H1 (cell line): ENCODE measurements around the gene ZNF511.

ENCODE experiments used
- E2F6 ChIP-seq: IDR thresholded peaks from 2 replicates; pipeline ENCODE4 v1.6.1; 2012; ENCODE audit warnings: inconsistent platforms
- EP300 ChIP-seq, 2 experiments: IDR thresholded peaks; 1 replicate in 1 of 2; 2 replicates in 1 of 2; pipeline ENCODE4 v1.6.1; 2011 to 2012; ENCODE audit warnings: low read depth in 2 of 2, low read length in 2 of 2, mild to moderate bottlenecking in 2 of 2, borderline replicate concordance in 1 of 2, inconsistent platforms in 1 of 2, moderate library complexity in 1 of 2
- EZH2 ChIP-seq: fragments of 200-600 bp; sonication (generic); IDR thresholded peaks from 2 replicates; pipeline ENCODE4 v1.7.1; 2012; ENCODE audit warnings: low read depth, mild to moderate bottlenecking, moderate library complexity, low read length, inconsistent platforms; ENCODE audit not compliant: severe bottlenecking
- HDAC2 ChIP-seq, 2 experiments: fragments of 300-600 bp in 1 of 2; sonication (generic) in 1 of 2; IDR thresholded peaks; 2 replicates each; pipeline ENCODE4 v1.6.1; 2011 to 2012; ENCODE audit warnings: low read depth in 2 of 2, low read length in 2 of 2, mild to moderate bottlenecking in 2 of 2, moderate library complexity in 2 of 2, borderline replicate concordance in 1 of 2, inconsistent platforms in 1 of 2
- POLR2A ChIP-seq, 2 experiments: IDR thresholded peaks; 1 replicate in 1 of 2; 2 replicates in 1 of 2; pipeline ENCODE4 v1.6.1; 2011; ENCODE audit warnings: low read depth in 2 of 2, low read length in 2 of 2, mild to moderate bottlenecking in 2 of 2; ENCODE audit errors: control extremely low read depth in 1 of 2
- POLR2AphosphoS5 ChIP-seq: IDR thresholded peaks from 2 replicates; pipeline ENCODE4 v1.6.1; 2011; ENCODE audit warnings: low read depth, low read length
- POU5F1 ChIP-seq: IDR thresholded peaks from 2 replicates; pipeline ENCODE4 v1.6.1; 2011; ENCODE audit warnings: low read depth, mild to moderate bottlenecking, low read length, moderate library complexity
- RFX5 ChIP-seq: IDR thresholded peaks from 2 replicates; pipeline ENCODE4 v1.6.1; 2011; ENCODE audit warnings: low read depth, low read length, improper control_type of control experiment, borderline replicate concordance
- SIN3A ChIP-seq, 2 experiments: IDR thresholded peaks in 1 of 2; conservative IDR thresholded peaks in 1 of 2; 2 replicates each; pipeline ENCODE4 v1.6.1; 2011 to 2012; ENCODE audit warnings: low read length in 2 of 2, improper control_type of control experiment in 1 of 2, low read depth in 1 of 2, mild to moderate bottlenecking in 1 of 2
- SUZ12 ChIP-seq: fragments of 200-600 bp; sonication (generic); IDR thresholded peaks from 2 replicates; pipeline ENCODE4 v1.6.1; 2012; ENCODE audit warnings: mild to moderate bottlenecking, inconsistent platforms, low read length, moderate library complexity, mixed read lengths
- TF ChIP-seq, protein P1 (sequence below): IDR thresholded peaks from 2 replicates; pipeline ENCODE4 v1.6.1; 2011; ENCODE audit warnings: low read length, improper control_type of control experiment
- TF ChIP-seq, protein P2 (sequence below), 3 experiments: IDR thresholded peaks; 1 replicate in 2 of 3; 2 replicates in 1 of 3; pipeline versions ENCODE4 v1.5.1 to v1.6.1; 2011; ENCODE audit warnings: low read length in 3 of 3, mild to moderate bottlenecking in 3 of 3, inconsistent platforms in 2 of 3, low read depth in 1 of 3, moderate library complexity in 1 of 3; ENCODE audit not compliant: insufficient read depth in 1 of 3; ENCODE audit errors: control extremely low read depth in 1 of 3

- TF ChIP-seq RFX5 (no peak), EP300 (IDR thresholded peaks at IDR 0.05; ENCODE audit: borderline replicate concordance in 1 of 2, low read depth in 2 of 2, low read length in 2 of 2) (no peak), POLR2A (IDR thresholded peaks at IDR 0.05; ENCODE audit: control extremely low read depth in 1 of 2, low read depth in 2 of 2, low read length in 2 of 2) (no peak), POU5F1 (no peak), HDAC2 (IDR thresholded peaks at IDR 0.05; ENCODE audit: borderline replicate concordance in 1 of 2, low read depth in 2 of 2, low read length in 2 of 2) (no peak), EZH2 (no peak), SIN3A (conservative IDR thresholded peaks at IDR 0.05 in 1 of 2, IDR thresholded peaks at IDR 0.05 in 1 of 2; ENCODE audit: low read depth in 1 of 2, low read length in 2 of 2) (no peak), E2F6 (no peak), SUZ12 (no peak), POLR2AphosphoS5 (no peak)
- TF ChIP-seq, protein P1, sequence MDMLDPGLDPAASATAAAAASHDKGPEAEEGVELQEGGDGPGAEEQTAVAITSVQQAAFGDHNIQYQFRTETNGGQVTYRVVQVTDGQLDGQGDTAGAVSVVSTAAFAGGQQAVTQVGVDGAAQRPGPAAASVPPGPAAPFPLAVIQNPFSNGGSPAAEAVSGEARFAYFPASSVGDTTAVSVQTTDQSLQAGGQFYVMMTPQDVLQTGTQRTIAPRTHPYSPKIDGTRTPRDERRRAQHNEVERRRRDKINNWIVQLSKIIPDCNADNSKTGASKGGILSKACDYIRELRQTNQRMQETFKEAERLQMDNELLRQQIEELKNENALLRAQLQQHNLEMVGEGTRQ, result no peak
- TF ChIP-seq, protein P2, sequence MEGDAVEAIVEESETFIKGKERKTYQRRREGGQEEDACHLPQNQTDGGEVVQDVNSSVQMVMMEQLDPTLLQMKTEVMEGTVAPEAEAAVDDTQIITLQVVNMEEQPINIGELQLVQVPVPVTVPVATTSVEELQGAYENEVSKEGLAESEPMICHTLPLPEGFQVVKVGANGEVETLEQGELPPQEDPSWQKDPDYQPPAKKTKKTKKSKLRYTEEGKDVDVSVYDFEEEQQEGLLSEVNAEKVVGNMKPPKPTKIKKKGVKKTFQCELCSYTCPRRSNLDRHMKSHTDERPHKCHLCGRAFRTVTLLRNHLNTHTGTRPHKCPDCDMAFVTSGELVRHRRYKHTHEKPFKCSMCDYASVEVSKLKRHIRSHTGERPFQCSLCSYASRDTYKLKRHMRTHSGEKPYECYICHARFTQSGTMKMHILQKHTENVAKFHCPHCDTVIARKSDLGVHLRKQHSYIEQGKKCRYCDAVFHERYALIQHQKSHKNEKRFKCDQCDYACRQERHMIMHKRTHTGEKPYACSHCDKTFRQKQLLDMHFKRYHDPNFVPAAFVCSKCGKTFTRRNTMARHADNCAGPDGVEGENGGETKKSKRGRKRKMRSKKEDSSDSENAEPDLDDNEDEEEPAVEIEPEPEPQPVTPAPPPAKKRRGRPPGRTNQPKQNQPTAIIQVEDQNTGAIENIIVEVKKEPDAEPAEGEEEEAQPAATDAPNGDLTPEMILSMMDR (IDR thresholded peaks at IDR 0.05; ENCODE audit: control extremely low read depth in 1 of 3, insufficient read depth in 1 of 3, low read depth in 1 of 3, low read length in 3 of 3), result no peak
Observed at GRCh38 chr10:133310789-133311188, 2.1 kb downstream of the ZNF511 start.
